SK-N-SH (cell line): ENCODE data around the gene RAD51B. TPM values are rescaled to one million over a fixed set of nuclear protein-coding genes. Genes with fewer than 3 reads are reported as not detected.

Source experiments
- CTCF ChIA-PET: fragments of 300-600, 350-600 bp; formaldehyde crosslinking; extraction: SDS; loops from one replicate; lab custom pipeline; 2021; lab: Yijun Ruan, JAX
- POLR2A ChIA-PET: fragments of 350-600 bp; sonication (Branson Sonifier 250); formaldehyde crosslinking; extraction: SDS; loops from one replicate; lab custom pipeline; 2020; ENCODE audit warnings: antibody characterized with exemption, inconsistent platforms; lab: Yijun Ruan, JAX
- DNase-seq: peaks from one replicate; pipeline ENCODE4 v3.0.0; 2012
- H2AFZ ChIP-seq: fragments of 200-600 bp; sonication (generic); 2 replicates; pipeline ENCODE4 v1.8.1; 2016; ENCODE audit warnings: antibody characterized with exemption, mild to moderate bottlenecking, low read depth
- H3F3A ChIP-seq: fragments of 200-600 bp; sonication (generic); replicated peaks from 2 replicates; pipeline ENCODE3; 2016; ENCODE audit warnings: antibody characterized with exemption, mild to moderate bottlenecking; ENCODE audit not compliant: insufficient read depth
- H3K27ac ChIP-seq, 2 experiments: fragments of 200-500 bp in 1 of 2; fragments of 200-600 bp in 1 of 2; sonication (Bioruptor generic) in 1 of 2; sonication (generic), shearing (Covaris generic) in 1 of 2; 2 replicates each; pipeline versions ENCODE4 v1.5.1 to v1.6.1; 2014 to 2016; ENCODE audit warnings: low read depth in 2 of 2, inconsistent platforms in 1 of 2, low read length in 1 of 2, mild to moderate bottlenecking in 1 of 2, mixed read lengths in 1 of 2
- H3K27me3 ChIP-seq: fragments of 200-600 bp; sonication (generic), shearing (Covaris generic); 2 replicates; pipeline ENCODE4 v1.6.1; 2016; ENCODE audit warnings: mixed run types; ENCODE audit not compliant: insufficient read depth
- H3K36me3 ChIP-seq, 2 experiments: fragments of 200-500 bp in 1 of 2; fragments of 200-600 bp in 1 of 2; sonication (Bioruptor generic) in 1 of 2; sonication (generic) in 1 of 2; replicated peaks in 1 of 2; 2 replicates each; pipeline versions ENCODE3 to v1.5.1; 2014 to 2016; ENCODE audit warnings: low read length in 1 of 2, mild to moderate bottlenecking in 1 of 2; ENCODE audit not compliant: insufficient read depth in 2 of 2, control insufficient read depth in 1 of 2
- H3K4me1 ChIP-seq, 2 experiments: fragments of 200-500 bp in 1 of 2; fragments of 200-600 bp in 1 of 2; sonication (Bioruptor generic) in 1 of 2; sonication (generic), shearing (Covaris generic) in 1 of 2; 2 replicates each; pipeline versions ENCODE4 v1.5.1 to v1.6.1; 2014 to 2016; ENCODE audit warnings: low read depth in 1 of 2, low read length in 1 of 2, mixed run types in 1 of 2; ENCODE audit not compliant: insufficient read depth in 2 of 2, control insufficient read depth in 1 of 2
- H3K4me2 ChIP-seq: fragments of 200-600 bp; sonication (generic), shearing (Covaris generic); 2 replicates; pipeline ENCODE4 v1.6.1; 2017; ENCODE audit warnings: mixed run types
- H3K4me3 ChIP-seq, 2 experiments: fragments of 200-500 bp in 1 of 2; fragments of 200-600 bp in 1 of 2; sonication (Bioruptor generic) in 1 of 2; sonication (generic), shearing (Covaris generic) in 1 of 2; 2 replicates each; pipeline versions ENCODE4 v1.5.1 to v1.8.1; 2014 to 2016; ENCODE audit warnings: low read depth in 2 of 2, inconsistent platforms in 1 of 2, low read length in 1 of 2, mild to moderate bottlenecking in 1 of 2, mixed read lengths in 1 of 2, moderate library complexity in 1 of 2
- H3K79me2 ChIP-seq: fragments of 200-600 bp; sonication (generic); 2 replicates; pipeline ENCODE4 v1.8.1; 2017; ENCODE audit warnings: mild to moderate bottlenecking; ENCODE audit not compliant: insufficient read depth
- H3K9ac ChIP-seq: fragments of 200-600 bp; sonication (generic); 2 replicates; pipeline ENCODE4 v1.6.1; 2017; ENCODE audit warnings: mixed run types
- H3K9me2 ChIP-seq: fragments of 200-600 bp; sonication (generic); 2 replicates; pipeline ENCODE4 v1.6.1; 2017; ENCODE audit warnings: mixed run types
- H3K9me3 ChIP-seq: fragments of 200-600 bp; sonication (generic); 2 replicates; pipeline ENCODE4 v1.6.1; 2017; ENCODE audit warnings: mixed run types, mild to moderate bottlenecking, moderate library complexity
- H4K20me1 ChIP-seq: fragments of 200-600 bp; sonication (generic); 2 replicates; pipeline ENCODE4 v1.6.1; 2017; ENCODE audit warnings: mild to moderate bottlenecking, mixed run types; ENCODE audit not compliant: insufficient read depth
- CHD2 ChIP-seq: fragments of 150-350 bp; IDR thresholded peaks from 2 replicates; pipeline ENCODE4 v1.6.1; 2018; ENCODE audit warnings: low read length; ENCODE audit not compliant: partially characterized antibody
- ELF1 ChIP-seq: IDR thresholded peaks from 2 replicates; pipeline ENCODE4 v1.4.0; 2012
- EZH2phosphoT487 ChIP-seq: fragments of 200-600 bp; sonication (generic); IDR thresholded peaks from 2 replicates; pipeline ENCODE4 v1.6.1; 2017; ENCODE audit warnings: low read depth, mixed run types, mild to moderate bottlenecking, antibody characterized with exemption, moderate library complexity, borderline replicate concordance
- FOXJ3 ChIP-seq: sonication (generic); formaldehyde crosslinking; IDR thresholded peaks from 2 replicates; pipeline ENCODE4 v1.5.1; 2020; ENCODE audit warnings: mild to moderate bottlenecking, missing genetic modification reagents
- GABPA ChIP-seq: IDR thresholded peaks from 2 replicates; pipeline ENCODE4 v1.4.0; 2012; ENCODE audit warnings: low read depth, mild to moderate bottlenecking
- GATA2 ChIP-seq: sonication (generic); formaldehyde crosslinking; IDR thresholded peaks from 2 replicates; pipeline ENCODE4 v1.5.0; 2020; ENCODE audit warnings: mild to moderate bottlenecking, missing genetic modification reagents
- MAX ChIP-seq: IDR thresholded peaks from 2 replicates; pipeline ENCODE4 v1.4.0; 2012; ENCODE audit warnings: low read depth
- MXI1 ChIP-seq: IDR thresholded peaks from 2 replicates; pipeline ENCODE4 v1.6.1; 2012; ENCODE audit warnings: mild to moderate bottlenecking, low read depth, low read length, improper control_type of control experiment
- NFIC ChIP-seq: IDR thresholded peaks from 2 replicates; pipeline ENCODE4 v1.4.0; 2012; ENCODE audit warnings: borderline replicate concordance
- NRF1 ChIP-seq: IDR thresholded peaks from 2 replicates; pipeline ENCODE4 v1.6.1; 2012; ENCODE audit warnings: low read depth, mild to moderate bottlenecking, low read length
- PBX3 ChIP-seq: IDR thresholded peaks from 2 replicates; pipeline ENCODE4; 2012
- RAD21 ChIP-seq: IDR thresholded peaks from 2 replicates; pipeline ENCODE4 v1.6.1; 2012; ENCODE audit warnings: mild to moderate bottlenecking, low read length
- SMC3 ChIP-seq: IDR thresholded peaks from 2 replicates; pipeline ENCODE4 v1.6.1; 2012; ENCODE audit warnings: low read depth, low read length, improper control_type of control experiment
- TAF1 ChIP-seq: IDR thresholded peaks from 2 replicates; pipeline ENCODE4 v1.6.1; 2012; ENCODE audit warnings: low read depth, mild to moderate bottlenecking, low read length, moderate library complexity, borderline replicate concordance
- TCF12 ChIP-seq: IDR thresholded peaks from 2 replicates; pipeline ENCODE4 v1.4.0; 2012
- TEAD4 ChIP-seq: IDR thresholded peaks from 2 replicates; pipeline ENCODE4 v1.4.0; 2012; ENCODE audit warnings: mild to moderate bottlenecking, borderline replicate concordance; ENCODE audit not compliant: insufficient read depth
- YY1 ChIP-seq: IDR thresholded peaks from 2 replicates; pipeline ENCODE4 v1.4.0; 2012; ENCODE audit warnings: low read depth, mild to moderate bottlenecking
- WGBS: methylation state at CpG from one replicate; pipeline ENCODE4 v1.1.6; 2017; ENCODE audit warnings: low lambda C conversion rate; 5-methylcytosine and 5-hydroxymethylcytosine counted together
- polyA plus RNA-seq, 3 experiments: library from polyadenylated mRNA; depleted of rRNA; stranded (reverse); fragments of >200 nt; gene quantifications; 2 replicates each; pipeline ENCODE4 v1.2.3, GENCODE V29; 2012
- TF ChIP-seq, protein P1 (sequence below): fragments of 200-600 bp; sonication (generic); IDR thresholded peaks from 2 replicates; pipeline ENCODE4 v1.6.1; 2017; ENCODE audit warnings: antibody characterized with exemption, mild to moderate bottlenecking, moderate library complexity
- TF ChIP-seq, protein P2 (sequence below): fragments of 150-350 bp; IDR thresholded peaks from 2 replicates; pipeline ENCODE4 v1.6.1; 2017; ENCODE audit warnings: antibody characterized with exemption, low read length, low read depth, borderline replicate concordance
- TF ChIP-seq, protein P3 (sequence below): fragments of 150-350 bp; IDR thresholded peaks from 2 replicates; pipeline ENCODE4 v1.6.1; 2016; ENCODE audit warnings: mild to moderate bottlenecking, low read depth, low read length

RAD51B gene
- polyA plus RNA-seq, 1 of the 3 experiments (the other 2 are of a cell fraction): 6.0 TPM

DNA sequence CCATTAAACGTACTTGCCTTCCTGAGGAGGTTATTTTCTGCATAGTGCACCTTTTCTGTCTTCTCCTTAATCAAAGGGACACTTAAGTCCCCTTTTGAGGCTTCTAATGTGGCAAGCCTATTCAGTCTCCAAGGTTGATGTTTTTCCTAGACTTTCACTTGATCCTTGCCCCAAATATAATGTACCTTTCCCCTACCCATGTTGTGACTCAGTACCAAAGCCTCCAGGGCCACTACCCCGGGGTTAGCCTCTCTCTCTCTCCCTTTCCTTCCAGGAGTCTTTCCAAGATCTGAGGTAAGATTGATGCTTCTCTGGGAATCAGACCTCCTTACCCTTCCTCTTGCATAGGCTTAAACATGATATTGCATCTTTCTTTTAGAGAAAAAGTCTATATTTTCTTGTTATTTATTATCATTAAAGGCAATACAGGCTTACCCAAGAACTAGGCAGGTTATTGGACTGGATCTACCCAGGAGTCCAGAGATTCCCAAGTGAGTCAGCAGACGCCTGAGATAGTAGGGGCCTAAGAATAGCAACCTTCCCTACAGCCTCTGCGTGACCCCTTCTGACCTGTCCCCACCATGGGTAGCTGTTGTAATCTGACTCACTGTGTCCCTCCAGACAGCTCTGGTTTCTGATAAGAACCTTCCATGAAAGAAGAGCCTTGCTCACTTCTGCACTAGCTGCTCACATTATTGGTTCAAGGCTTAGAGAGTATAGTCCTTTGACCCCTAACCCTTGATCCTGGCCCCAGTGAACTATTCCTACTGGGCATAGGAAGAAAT lies 800.4 kb downstream of the RAD51B start:
- Histone ChIP-seq H3K4me3 (no peak overlapping the region), H4K20me1 (no peaks in the 10 kb centered on the region), H3K79me2 (no peaks in the 10 kb centered on the region), H3K36me3 (peaks cover 0 to 3% of the 10 kb centered on the region in 2 experiments), H3K4me2 (no peak overlapping the region), H3K9me2 (no peaks in the 10 kb centered on the region), H3K27me3 (no peaks in the 10 kb centered on the region), H2AFZ (no peak overlapping the region), H3K9ac (no peak overlapping the region), H3F3A (peaks cover 6% of the 10 kb centered on the region), H3K4me1 (no peaks in the 10 kb centered on the region), H3K27ac (no peak overlapping the region)
- DNase-seq: no peak
- ChIA-PET POLR2A (no interaction called here), CTCF (no interaction called here)
- WGBS: 45% methylated on average over 4 of the region's 4 CpGs
- TF ChIP-seq TAF1 (no peak), SMC3 (no peak), RAD21 (no peak), GATA2 (CRISPR knock-in tag) (no peak), MAX (no peak), TEAD4 (no peak), YY1 (no peak), MXI1 (no peak), TCF12 (no peak), ELF1 (no peak), FOXJ3 (no peak), EZH2phosphoT487 (no peak)
- TF ChIP-seq, protein P1, sequence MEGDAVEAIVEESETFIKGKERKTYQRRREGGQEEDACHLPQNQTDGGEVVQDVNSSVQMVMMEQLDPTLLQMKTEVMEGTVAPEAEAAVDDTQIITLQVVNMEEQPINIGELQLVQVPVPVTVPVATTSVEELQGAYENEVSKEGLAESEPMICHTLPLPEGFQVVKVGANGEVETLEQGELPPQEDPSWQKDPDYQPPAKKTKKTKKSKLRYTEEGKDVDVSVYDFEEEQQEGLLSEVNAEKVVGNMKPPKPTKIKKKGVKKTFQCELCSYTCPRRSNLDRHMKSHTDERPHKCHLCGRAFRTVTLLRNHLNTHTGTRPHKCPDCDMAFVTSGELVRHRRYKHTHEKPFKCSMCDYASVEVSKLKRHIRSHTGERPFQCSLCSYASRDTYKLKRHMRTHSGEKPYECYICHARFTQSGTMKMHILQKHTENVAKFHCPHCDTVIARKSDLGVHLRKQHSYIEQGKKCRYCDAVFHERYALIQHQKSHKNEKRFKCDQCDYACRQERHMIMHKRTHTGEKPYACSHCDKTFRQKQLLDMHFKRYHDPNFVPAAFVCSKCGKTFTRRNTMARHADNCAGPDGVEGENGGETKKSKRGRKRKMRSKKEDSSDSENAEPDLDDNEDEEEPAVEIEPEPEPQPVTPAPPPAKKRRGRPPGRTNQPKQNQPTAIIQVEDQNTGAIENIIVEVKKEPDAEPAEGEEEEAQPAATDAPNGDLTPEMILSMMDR: no peak
- TF ChIP-seq, all 33 proteins: peak for 0
- peaks cover 23% of the 10 kb centered on the region; the same call in 1 of the 2 replicates for H3K9me3 ChIP-seq

- Histone ChIP-seq H3K9ac (no peak overlapping the region), H3K4me3 (no peak overlapping the region), H3K4me2 (no peak overlapping the region), H3F3A (peaks cover under 1% of the 10 kb centered on the region), H3K27ac (no peak overlapping the region), H3K9me2 (no peaks in the 10 kb centered on the region), H3K79me2 (no peaks in the 10 kb centered on the region), H3K36me3 (peaks cover 0 to 3% of the 10 kb centered on the region in 2 experiments), H3K9me3 (peaks cover 11% of the 10 kb centered on the region; the same call in 1 of the 2 replicates), H4K20me1 (no peaks in the 10 kb centered on the region), H2AFZ (no peak overlapping the region), H3K4me1 (no peaks in the 10 kb centered on the region), H3K27me3 (no peaks in the 10 kb centered on the region)
- ChIA-PET POLR2A (no interaction called here), CTCF (no interaction called here)
- no peak for DNase-seq
- WGBS: 56% methylated on average over 3 of the region's 6 CpGs
- TF ChIP-seq FOXJ3 (no peak), CHD2 (no peak), GABPA (no peak), TEAD4 (no peak), NFIC (no peak), RAD21 (no peak), PBX3 (no peak), MAX (no peak), NRF1 (no peak)
- TF ChIP-seq, protein P2, sequence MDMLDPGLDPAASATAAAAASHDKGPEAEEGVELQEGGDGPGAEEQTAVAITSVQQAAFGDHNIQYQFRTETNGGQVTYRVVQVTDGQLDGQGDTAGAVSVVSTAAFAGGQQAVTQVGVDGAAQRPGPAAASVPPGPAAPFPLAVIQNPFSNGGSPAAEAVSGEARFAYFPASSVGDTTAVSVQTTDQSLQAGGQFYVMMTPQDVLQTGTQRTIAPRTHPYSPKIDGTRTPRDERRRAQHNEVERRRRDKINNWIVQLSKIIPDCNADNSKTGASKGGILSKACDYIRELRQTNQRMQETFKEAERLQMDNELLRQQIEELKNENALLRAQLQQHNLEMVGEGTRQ: no peak
- TF ChIP-seq, protein P3, sequence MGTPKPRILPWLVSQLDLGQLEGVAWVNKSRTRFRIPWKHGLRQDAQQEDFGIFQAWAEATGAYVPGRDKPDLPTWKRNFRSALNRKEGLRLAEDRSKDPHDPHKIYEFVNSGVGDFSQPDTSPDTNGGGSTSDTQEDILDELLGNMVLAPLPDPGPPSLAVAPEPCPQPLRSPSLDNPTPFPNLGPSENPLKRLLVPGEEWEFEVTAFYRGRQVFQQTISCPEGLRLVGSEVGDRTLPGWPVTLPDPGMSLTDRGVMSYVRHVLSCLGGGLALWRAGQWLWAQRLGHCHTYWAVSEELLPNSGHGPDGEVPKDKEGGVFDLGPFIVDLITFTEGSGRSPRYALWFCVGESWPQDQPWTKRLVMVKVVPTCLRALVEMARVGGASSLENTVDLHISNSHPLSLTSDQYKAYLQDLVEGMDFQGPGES: no peak
Observed at GRCh38 chr14:68621400-68622365, 802.1 kb downstream of the RAD51B start.
